Esophagus muscularis mucosa (tissue), 4 donors: ENCODE data around the gene ZSCAN5A.

Experiments used
- CTCF ChIP-seq, 3 experiments: fragments of 200-600 bp in 2 of 3; fragments of 450-650 bp in 1 of 3; sonication (generic) in 2 of 3; IDR thresholded peaks; one replicate each; pipeline ENCODE4 v1.5.1; 2017 to 2019; ENCODE audit warnings: antibody characterized with exemption in 3 of 3, mild to moderate bottlenecking in 2 of 3, moderate library complexity in 1 of 3
- EP300 ChIP-seq: sonication (generic); formaldehyde crosslinking; IDR thresholded peaks from one replicate; pipeline ENCODE4 v1.6.1; 2017; ENCODE audit warnings: antibody characterized with exemption
- POLR2A ChIP-seq: fragments of 450-650 bp; IDR thresholded peaks from one replicate; pipeline ENCODE4 v1.6.1; 2017; ENCODE audit warnings: antibody characterized with exemption, moderate library complexity, mild to moderate bottlenecking, low read depth

- no peak for TF ChIP-seq CTCF (IDR thresholded peaks at IDR 0.05)
- no peak for TF ChIP-seq POLR2A
- no peak for TF ChIP-seq EP300
These were observed 44.0 kb downstream of the ZSCAN5A start for GRCh38 chr19:56270676-56271075.
